Kidney epithelial cell (primary cell): ENCODE measurements around the gene OXLD1. TPM values are rescaled to one million over a fixed set of nuclear protein-coding genes. Genes with fewer than 3 reads are reported as not detected.

Experiments
- DNase-seq: peaks from one replicate; pipeline ENCODE4 v3.0.0-alpha.2; 2010; ENCODE audit warnings: low read depth
- H3K27me3 ChIP-seq: 2 replicates; pipeline ENCODE4 v1.6.0; 2011; ENCODE audit warnings: low read length; ENCODE audit not compliant: control insufficient read depth, insufficient read depth
- H3K36me3 ChIP-seq: 2 replicates; pipeline ENCODE4 v1.5.1; 2011; ENCODE audit warnings: low read length; ENCODE audit not compliant: control insufficient read depth, insufficient read depth
- H3K4me3 ChIP-seq: 2 replicates; pipeline ENCODE4 v1.5.1; 2011; ENCODE audit warnings: low read depth, mild to moderate bottlenecking, control low read depth, low read length
- total RNA-seq: library from RNA; depleted of rRNA; stranded (reverse); fragments of >200 nt; gene quantifications from 2 replicates; pipeline ENCODE4 v1.2.3, GENCODE V29; 2015
- TF ChIP-seq, protein P1 (sequence below): IDR thresholded peaks from 2 replicates; pipeline ENCODE4 v1.5.1; 2011; ENCODE audit warnings: mild to moderate bottlenecking, moderate library complexity, low read length, control low read depth, inconsistent platforms; ENCODE audit not compliant: insufficient read depth, poor library complexity, severe bottlenecking

OXLD1 gene
- total RNA-seq, 1 donor from 2014 or later: 41.7 TPM

DNA sequence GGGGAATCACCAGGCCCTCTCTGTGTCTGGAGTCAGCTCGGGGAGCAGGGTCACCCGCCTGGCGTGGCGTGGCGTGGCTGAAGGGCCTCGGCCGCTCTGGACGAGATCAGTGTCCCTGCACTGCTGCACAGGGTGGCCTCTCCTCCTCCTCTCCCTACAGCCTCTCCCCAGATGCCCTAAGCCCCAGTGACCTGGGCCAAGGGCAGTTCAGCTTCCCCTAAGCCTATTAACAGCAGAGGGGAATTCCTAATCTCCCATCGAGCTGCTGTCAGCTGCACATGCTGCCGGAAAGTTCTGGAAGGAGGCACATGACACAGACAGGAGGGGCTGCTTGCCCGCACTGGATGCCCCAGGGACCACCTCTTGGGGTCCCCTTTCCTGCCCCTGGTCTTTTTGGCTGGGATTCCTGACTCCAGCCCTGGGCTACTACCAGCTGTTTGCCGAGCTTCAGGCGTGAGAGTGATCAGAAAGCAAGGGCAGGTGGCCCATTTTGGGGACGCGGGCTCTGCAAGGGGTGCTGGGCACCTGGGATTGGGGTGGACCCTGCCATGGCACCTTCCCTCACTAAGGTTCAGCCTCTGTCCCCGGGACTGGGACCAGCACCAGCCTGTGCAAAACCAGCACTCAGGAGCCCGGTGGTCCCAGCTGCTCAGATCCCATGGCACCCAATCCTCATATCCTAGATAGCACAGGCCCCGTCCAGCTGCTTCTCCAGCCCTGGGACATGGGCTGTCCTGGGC, 10.9 kb downstream of the OXLD1 start:
- no peak overlapping the region for H3K4me3 ChIP-seq
- no peak for DNase-seq
- TF ChIP-seq, protein P1, sequence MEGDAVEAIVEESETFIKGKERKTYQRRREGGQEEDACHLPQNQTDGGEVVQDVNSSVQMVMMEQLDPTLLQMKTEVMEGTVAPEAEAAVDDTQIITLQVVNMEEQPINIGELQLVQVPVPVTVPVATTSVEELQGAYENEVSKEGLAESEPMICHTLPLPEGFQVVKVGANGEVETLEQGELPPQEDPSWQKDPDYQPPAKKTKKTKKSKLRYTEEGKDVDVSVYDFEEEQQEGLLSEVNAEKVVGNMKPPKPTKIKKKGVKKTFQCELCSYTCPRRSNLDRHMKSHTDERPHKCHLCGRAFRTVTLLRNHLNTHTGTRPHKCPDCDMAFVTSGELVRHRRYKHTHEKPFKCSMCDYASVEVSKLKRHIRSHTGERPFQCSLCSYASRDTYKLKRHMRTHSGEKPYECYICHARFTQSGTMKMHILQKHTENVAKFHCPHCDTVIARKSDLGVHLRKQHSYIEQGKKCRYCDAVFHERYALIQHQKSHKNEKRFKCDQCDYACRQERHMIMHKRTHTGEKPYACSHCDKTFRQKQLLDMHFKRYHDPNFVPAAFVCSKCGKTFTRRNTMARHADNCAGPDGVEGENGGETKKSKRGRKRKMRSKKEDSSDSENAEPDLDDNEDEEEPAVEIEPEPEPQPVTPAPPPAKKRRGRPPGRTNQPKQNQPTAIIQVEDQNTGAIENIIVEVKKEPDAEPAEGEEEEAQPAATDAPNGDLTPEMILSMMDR: no peak
- H3K36me3 ChIP-seq: no peaks in the 10 kb centered on the region
- H3K27me3 ChIP-seq: no peaks in the 10 kb centered on the region

DNA sequence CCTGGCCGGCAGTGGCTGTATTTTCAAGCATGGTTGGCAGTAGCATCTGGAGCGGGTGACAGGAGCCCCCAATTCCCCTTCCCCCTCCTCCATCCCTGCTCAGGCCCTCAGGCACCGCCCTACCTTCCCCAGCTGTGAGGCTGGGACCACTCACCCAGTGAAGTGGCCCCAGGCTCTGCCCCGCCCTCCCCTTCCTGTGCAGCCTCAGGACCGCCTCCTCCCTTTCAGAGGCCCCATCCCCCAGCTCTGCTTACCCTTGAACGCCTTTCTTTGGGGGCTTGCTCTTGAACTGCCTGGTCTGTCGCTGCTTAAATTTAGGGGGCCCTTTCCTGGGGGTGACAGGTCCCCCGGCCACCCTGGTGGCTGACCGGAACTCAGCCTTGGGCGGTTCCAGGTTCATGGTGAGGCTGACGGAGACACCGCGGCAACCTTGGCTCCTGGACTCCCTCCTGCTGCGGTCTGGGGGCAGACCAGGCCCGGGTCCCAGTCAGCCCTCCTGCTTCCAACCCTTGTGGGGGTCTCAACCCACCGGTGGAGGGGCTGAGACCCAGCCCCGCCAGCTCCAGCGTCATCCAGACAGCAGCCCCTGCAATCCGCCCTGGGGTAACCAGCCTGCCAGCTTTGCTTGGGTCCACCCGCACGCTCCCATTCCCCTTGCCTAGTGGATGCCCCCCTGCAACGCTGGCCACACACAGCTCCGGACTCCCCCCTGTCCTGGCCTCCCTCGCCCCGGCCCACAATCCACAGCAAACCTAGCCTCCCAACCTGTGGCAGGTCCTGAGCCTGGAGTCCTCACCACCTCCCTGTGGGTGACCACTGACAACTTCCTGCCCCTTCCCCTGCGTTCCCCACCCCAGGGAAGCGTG, 13.3 kb downstream of the OXLD1 start:
- Histone ChIP-seq H3K27me3 (peaks cover 10% of the 10 kb centered on the region), H3K4me3 (no peak overlapping the region), H3K36me3 (no peaks in the 10 kb centered on the region)
- no peak for DNase-seq
- TF ChIP-seq, protein P1: no peak

DNA sequence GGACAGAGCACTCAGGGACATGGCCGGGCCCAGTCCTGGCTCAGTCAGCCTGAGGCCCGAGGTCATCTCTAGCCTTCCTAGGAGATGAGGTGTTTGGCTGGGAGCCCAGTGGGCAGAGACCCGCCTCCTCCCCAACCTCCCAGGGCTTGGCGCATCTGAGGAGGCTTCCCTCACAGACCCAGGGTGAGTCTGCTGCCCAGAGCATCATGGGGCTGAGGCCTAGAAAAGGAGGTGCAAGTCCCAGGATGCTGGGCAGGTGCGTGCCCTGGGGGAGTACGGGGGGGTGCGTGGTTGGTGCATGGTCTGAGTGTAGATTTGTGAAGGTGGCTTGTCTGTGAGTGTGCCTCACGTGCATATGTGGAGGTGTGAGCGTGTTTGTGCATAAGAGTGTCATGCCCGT, 14.7 kb downstream of the OXLD1 start:
- Histone ChIP-seq H3K36me3 (no peaks in the 10 kb centered on the region), H3K4me3 (no peak overlapping the region), H3K27me3 (peaks cover 23% of the 10 kb centered on the region)
- TF ChIP-seq, protein P1: no peak
- peak; percentile 28 for DNase-seq

DNA sequence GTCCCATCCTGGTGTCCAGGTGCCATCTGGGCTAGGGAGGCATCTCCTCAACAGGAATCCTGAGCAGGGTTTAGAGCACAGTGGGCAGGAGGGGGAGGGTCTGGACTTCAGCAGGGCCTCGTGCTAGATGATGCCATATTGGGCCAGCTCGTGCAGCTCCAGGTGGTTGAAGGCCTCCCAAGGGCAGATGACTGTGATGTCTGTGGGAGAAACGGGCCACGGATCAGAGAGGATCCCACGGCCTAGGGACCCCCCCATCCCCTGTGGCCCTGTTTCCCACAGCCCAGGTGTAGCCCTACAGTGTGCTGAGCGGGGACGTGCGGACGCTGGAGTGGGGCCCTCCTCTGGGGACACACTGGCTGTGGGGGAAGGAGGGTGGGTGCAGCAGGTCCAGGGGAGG, 15.5 kb downstream of the OXLD1 start:
- Histone ChIP-seq H3K4me3 (no peak overlapping the region), H3K27me3 (peaks cover 24% of the 10 kb centered on the region), H3K36me3 (no peaks in the 10 kb centered on the region)
- TF ChIP-seq, protein P1: no peak
- DNase-seq: no peak

DNA sequence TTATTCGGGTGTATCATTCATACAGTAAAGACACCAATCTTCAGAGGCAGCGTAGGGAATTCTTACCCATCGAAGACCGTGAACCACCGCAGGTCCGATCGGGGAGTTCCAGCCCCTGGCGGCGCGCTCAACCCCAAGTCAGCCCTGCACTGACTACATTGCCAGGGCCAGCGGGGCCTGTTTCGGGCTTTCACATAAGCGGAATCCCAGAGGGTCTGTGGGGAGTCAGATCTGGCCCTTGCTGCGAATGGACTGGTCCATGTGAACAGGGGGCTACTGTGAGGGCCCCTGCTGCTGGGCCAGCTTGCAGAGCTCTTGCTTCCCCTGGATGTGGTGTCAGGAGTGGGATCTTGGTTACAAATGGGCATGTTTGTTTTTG, 17.7 kb downstream of the OXLD1 start:
- peaks cover 24% of the 10 kb centered on the region for H3K27me3 ChIP-seq
- DNase-seq: no peak

More for the DNA sequence above, 17.7 kb downstream of the OXLD1 start:
- H3K4me3 ChIP-seq: no peak overlapping the region
- H3K36me3 ChIP-seq: no peaks in the 10 kb centered on the region
- TF ChIP-seq, protein P1: no peak
